WERI-Rb-1 (cell line): ENCODE measurements around the gene CRYBA4.

Experiments
- DNase-seq: peaks from one replicate; pipeline ENCODE4 v3.0.0-alpha.2; 2020
- H3K27ac ChIP-seq: fragments of 250-450 bp; sonication (Bioruptor Pico); 2 replicates; pipeline ENCODE4 v1.5.1; 2020; ENCODE audit warnings: mild to moderate bottlenecking, moderate library complexity
- H3K27me3 ChIP-seq: fragments of 250-450 bp; sonication (Bioruptor Pico); 2 replicates; pipeline ENCODE4 v1.5.1; 2021; ENCODE audit warnings: mild to moderate bottlenecking, low read depth, moderate library complexity; ENCODE audit not compliant: insufficient read depth, severe bottlenecking
- H3K36me3 ChIP-seq: fragments of 250-450 bp; sonication (Bioruptor Pico); 2 replicates; pipeline ENCODE4 v1.5.1; 2020; ENCODE audit warnings: mild to moderate bottlenecking, moderate library complexity
- H3K4me3 ChIP-seq: 2 replicates; pipeline ENCODE4 v1.5.1; 2011; ENCODE audit warnings: low read depth, mild to moderate bottlenecking, control low read depth, low read length
- H3K9me3 ChIP-seq: fragments of 250-450 bp; sonication (Bioruptor Pico); 2 replicates; pipeline ENCODE4 v1.5.1; 2021; ENCODE audit warnings: mild to moderate bottlenecking, moderate library complexity; ENCODE audit not compliant: severe bottlenecking
- CTCF ChIP-seq: IDR thresholded peaks from 2 replicates; pipeline ENCODE4 v1.5.1; 2011; ENCODE audit warnings: low read depth, mild to moderate bottlenecking, control low read depth, inconsistent platforms, low read length

Gene CRYBA4

GRCh38 chr22:26670459-26670858 is 48.7 kb downstream of the CRYBA4 start:
- Histone ChIP-seq H3K9me3 (no peaks in the 10 kb centered on the region), H3K27me3 (no peaks in the 10 kb centered on the region), H3K27ac (no peak overlapping the region), H3K36me3 (no peaks in the 10 kb centered on the region), H3K4me3 (no peak overlapping the region)
- no peak for DNase-seq
- no peak for TF ChIP-seq CTCF

GRCh38 chr22:26671317-26672059 is 49.7 kb downstream of the CRYBA4 start:
- no peak overlapping the region for H3K4me3 ChIP-seq
- TF ChIP-seq CTCF, result no peak
- H3K27ac ChIP-seq, result no peak overlapping the region; the same call in 1 of the 2 replicates

GRCh38 chr22:26672060-26672471 is 50.3 kb downstream of the CRYBA4 start:
- no peak for TF ChIP-seq CTCF
- Histone ChIP-seq H3K27me3 (no peaks in the 10 kb centered on the region), H3K27ac (peak overlapping the region; percentile 90), H3K36me3 (no peaks in the 10 kb centered on the region), H3K9me3 (no peaks in the 10 kb centered on the region), H3K4me3 (peak overlapping the region; percentile 76)
- DNase-seq, result no peak

More at GRCh38 chr22:26671317-26672059, 49.7 kb downstream of the CRYBA4 start:
- H3K27me3 ChIP-seq, result no peaks in the 10 kb centered on the region
- H3K36me3 ChIP-seq, result no peaks in the 10 kb centered on the region
- no peaks in the 10 kb centered on the region for H3K9me3 ChIP-seq
- no peak for DNase-seq

GRCh38 chr22:26672590-26673468 is 51.1 kb downstream of the CRYBA4 start:
- Histone ChIP-seq H3K4me3 (peak overlapping the region; percentile 76), H3K9me3 (no peaks in the 10 kb centered on the region), H3K27ac (peak overlapping the region; percentile 90), H3K36me3 (no peaks in the 10 kb centered on the region), H3K27me3 (no peaks in the 10 kb centered on the region)
- TF ChIP-seq CTCF, result peak; percentile 51
- peak; percentile 94 for DNase-seq

- H3K9me3 ChIP-seq, result no peaks in the 10 kb centered on the region
- no peak for TF ChIP-seq CTCF
- no peaks in the 10 kb centered on the region for H3K27me3 ChIP-seq
- H3K36me3 ChIP-seq, result no peaks in the 10 kb centered on the region
- peak overlapping the region; percentile 90 for H3K27ac ChIP-seq
- H3K4me3 ChIP-seq, result peak overlapping the region; percentile 76
- no peak for DNase-seq
Measured at GRCh38 chr22:26673486-26673885, 51.7 kb downstream of the CRYBA4 start.
